ENCODE data around the gene UBE2J2.

Gene UBE2J2

DNA sequence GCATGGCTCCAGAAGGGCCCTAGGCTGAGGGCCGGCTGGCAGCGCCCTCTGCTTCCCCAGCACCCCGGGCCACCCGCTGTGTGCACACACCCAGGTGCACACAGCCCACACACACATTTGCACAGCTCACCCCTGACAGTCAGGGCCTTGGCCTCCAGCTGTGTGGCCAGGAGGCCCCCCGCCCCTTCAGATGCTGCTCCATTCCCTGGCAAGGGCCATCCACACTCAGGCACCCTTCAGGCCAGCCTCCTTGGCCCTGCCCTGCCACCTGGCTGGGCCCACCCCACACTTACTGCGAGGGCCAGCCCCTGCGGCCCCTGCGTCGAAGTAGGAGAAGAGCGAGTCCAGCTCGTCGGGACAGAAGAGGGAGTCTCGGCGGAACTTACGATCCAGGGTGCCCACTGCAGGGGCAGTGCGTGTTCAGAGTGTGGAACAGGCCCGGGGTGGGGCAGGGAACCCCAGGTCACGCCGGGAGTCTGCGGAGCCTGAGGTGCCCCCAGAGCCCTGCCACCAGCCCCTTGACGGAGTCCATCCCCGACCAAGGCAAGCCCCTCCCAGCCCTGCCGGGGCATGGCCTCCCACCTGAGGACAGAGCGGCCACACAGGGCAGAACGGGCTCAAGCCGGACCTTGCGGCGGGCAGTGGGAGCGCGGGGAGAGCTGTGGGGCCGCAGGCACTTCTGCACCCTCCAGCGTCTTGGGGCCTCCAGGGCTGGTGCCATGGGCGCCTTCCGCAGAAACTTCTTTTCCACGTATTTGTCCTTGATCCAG lies 21.7 kb upstream of the UBE2J2 start:
- no peak for DNase-seq (ENCODE audit: low read depth)

DNA sequence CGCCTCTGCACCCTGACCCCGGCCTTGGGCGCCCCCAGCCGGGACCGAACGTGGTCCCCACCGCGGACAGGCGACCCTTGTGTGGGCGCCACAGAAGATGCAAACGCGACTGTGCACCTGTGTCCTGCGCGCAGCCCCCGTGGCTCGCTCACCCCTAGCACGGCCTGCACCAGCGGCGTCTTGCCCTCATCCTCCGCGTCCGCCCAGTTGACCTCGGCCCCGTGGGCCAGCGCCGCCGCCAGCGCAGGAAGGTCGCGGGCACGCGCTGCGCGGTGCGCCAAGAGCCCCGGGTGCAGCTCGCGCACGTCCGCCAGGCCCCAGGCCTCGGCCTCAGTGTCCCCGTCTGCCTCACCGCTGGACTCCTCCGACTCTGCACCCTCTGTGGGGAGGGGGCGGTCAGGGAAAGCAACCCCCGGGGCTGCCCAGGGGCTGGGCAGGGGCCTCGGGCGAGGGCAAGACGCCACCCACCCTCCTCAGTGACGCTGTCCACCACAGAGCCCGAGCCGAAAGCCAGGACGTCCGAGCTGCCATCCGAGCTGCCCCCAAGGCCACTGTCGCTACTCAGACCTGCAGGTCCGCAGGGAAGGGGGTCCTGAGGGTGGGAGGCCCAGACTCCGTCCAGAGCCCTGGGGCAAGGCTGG lies 20.7 kb upstream of the UBE2J2 start:
- no peak for DNase-seq (ENCODE audit: low read depth)

DNA sequence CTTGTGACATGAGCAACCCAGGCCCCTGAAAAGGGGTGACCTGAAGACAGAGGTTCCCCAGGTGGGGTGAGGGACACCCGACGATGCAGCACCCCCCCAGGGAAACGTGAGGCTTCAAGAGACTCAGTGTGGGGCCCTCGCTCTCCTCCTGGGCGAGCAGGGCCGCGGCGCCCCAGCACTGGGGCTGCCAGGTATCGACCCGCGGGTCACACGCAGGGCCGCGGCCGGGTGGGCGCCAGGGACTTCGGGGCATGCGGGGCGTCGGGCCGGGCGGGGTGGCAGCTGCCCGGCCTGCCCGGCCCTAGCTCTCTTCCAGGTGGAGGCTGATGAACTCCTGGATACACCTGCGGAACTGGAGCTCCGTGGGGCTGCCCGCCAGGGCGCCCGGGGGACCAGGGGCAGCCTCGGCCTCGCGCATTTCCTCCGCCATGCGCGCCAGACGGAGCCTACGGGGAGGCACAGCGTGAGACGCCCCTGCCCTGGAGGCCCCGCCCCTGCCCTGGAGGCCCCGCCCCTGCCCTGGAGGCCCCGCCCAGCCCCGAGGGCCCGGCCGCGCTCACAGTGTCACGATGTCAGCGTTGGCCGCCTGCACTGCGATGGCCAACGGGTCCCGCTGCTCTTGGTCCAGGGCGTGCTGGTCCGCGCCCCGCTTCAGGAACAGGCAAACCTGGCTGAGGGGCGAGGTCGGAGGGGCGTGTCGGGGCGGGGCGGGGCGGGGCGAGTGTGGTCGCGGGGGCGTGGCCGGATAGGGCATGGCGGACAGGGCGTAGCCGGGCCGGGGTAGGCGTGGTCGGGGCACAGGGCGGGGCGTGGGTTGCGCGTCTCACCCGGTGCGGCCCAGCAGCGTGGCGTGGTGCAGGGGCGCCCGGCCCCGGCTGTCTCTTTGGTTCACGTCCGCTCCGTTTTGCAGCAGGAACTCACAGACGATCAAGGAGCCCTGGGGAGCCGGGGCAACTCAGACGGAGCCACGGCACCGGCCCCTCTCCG lies 19.9 kb upstream of the UBE2J2 start:
- no peak for DNase-seq (ENCODE audit: low read depth)

DNA sequence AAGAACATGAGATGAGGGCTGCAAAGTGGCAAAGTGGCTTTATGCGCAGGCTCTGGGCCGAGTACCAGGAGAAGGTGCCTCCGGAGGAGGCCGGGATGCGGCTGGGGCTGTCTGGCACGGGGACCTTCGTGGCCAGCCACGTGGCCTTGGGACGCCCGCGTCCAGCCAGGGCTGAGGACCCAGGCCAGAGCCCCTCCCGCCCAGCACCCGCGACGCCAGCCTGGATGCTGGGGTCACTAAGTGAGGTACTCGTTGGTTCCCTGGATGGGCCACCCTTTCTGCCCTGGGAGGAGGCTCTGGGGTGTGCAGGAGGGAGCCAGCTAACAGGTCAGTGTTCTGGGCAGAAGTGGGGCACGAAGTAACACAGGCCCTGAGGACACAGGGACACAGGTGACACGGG lies 19.2 kb upstream of the UBE2J2 start:
- no peak for DNase-seq (ENCODE audit: low read depth)

DNA sequence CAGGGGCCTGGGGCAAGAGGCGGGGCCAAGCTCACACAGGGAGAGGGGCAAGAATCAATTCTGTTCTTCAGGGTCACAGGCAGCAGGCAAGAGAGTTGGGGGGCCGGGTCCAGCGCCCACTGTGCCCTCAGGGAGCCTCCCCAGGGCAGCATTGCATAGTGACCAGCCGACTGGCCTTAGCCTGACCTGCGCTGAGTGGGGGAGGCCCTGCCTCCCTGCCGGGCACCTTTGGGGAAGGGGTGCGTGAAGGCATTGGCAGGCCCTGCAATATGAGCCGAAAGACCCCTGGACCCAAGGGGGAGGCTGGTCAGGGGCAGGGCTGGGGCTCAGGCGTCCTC lies 18.8 kb upstream of the UBE2J2 start:
- no peak for DNase-seq (ENCODE audit: low read depth)

DNA sequence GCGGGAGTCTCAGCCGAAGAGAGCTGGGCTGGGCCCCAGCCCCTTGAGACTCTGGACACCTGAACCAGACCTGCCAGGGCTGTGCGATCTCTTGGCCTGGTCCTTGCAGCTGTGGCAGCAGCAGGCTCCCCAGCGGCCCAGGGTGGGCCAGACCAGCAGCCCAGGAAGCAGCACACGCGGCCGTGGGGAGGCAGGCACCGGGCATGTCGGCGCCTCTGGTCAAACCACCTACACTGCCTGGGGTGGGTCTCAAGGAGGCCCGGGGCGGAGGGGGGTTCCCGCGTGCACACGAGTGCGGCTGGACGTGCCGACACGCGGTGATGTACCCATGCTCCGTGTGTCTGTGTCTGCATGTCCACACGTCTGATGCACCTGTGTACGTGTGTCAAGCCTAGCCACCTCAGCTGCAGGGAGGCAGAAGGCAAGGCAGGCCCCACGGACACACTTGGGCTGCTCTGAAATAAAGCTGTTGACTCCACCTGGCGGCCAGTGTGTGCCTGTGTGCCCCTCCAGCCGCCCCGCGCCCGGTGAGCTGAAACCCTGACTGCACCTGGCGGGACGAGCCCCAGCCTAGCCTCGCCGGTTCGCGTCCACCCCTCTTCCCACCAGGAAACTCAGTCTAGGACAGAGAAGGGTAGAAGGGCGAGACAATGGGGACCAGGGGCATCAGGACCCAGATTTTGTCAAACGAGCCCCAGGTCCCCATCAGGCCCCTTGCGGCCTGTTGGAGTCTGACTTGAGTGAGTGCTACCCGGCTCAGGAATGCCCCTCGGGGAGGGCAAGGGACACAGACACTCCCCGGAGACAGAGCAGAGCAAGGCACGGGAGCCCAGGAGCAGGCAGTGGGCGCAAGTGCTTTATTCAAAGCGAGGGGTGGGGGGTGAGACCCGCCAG lies 18.1 kb upstream of the UBE2J2 start:
- peak; percentile 35 for DNase-seq (ENCODE audit: low read depth)

DNA sequence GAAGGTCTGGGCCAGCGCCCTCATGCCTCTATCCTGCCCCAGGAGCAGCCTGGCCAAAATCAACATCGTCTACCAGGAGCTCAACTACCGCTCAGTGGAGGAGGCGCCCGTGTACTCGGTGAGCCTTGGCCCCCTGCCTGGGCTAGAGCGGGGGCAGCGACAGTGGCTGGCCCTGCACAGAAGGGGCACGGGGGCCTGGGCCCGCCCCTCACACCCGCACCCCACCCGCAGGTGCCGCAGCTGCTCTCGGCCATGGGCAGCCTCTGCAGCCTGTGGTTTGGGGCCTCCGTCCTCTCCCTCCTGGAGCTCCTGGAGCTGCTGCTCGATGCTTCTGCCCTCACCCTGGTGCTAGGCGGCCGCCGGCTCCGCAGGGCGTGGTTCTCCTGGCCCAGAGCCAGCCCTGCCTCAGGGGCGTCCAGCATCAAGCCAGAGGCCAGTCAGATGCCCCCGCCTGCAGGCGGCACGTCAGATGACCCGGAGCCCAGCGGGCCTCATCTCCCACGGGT lies 17.4 kb upstream of the UBE2J2 start:
- DNase-seq (ENCODE audit: low read depth): no peak

DNA sequence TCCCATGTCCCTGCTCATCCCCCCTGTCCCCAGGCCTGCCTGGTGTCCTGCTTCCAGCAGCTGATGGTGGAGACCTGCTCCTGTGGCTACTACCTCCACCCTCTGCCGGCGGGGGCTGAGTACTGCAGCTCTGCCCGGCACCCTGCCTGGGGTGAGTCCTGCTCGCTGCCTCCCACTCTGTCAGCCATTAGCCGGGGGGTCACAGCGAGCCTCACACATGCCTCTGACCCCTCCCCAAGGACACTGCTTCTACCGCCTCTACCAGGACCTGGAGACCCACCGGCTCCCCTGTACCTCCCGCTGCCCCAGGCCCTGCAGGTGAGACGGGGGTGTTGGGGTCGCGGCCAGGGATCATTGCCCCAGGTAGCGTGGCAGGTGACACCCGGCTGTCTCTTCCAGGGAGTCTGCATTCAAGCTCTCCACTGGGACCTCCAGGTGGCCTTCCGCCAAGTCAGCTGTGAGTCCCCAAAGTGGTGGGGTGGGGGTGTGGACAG lies 16.6 kb upstream of the UBE2J2 start:
- DNase-seq (ENCODE audit: low read depth): peak; percentile 35

DNA sequence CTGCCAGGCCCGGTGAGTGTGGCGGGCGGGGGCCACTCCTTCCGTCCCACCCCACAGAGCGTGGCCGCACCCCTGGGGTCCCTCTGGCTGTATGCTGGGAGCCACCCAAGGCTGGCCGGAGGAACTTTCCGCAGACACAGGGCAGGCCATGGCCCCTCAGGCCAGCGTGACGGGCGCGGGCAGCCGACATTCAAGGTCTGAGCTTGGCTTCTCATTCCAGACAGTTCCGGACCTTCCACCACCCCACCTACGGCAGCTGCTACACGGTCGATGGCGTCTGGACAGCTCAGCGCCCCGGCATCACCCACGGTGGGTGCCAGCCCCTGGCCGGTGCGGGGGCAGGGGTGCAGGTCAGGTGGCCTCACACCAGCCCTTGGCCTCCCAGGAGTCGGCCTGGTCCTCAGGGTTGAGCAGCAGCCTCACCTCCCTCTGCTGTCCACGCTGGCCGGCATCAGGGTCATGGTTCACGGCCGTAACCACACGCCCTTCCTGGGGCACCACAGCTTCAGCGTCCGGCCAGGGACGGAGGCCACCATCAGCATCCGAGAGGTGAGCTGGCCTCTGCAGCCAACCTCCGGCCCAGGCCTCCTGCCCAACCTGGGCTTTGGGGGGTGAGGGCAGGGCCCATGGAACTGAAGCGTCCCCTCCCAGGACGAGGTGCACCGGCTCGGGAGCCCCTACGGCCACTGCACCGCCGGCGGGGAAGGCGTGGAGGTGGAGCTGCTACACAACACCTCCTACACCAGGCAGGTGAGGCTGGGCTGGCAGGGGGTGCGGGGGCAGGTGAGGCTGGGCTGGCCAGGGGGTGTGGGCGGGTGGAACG lies 13.8 kb upstream of the UBE2J2 start:
- no peak for DNase-seq (ENCODE audit: low read depth)

DNA sequence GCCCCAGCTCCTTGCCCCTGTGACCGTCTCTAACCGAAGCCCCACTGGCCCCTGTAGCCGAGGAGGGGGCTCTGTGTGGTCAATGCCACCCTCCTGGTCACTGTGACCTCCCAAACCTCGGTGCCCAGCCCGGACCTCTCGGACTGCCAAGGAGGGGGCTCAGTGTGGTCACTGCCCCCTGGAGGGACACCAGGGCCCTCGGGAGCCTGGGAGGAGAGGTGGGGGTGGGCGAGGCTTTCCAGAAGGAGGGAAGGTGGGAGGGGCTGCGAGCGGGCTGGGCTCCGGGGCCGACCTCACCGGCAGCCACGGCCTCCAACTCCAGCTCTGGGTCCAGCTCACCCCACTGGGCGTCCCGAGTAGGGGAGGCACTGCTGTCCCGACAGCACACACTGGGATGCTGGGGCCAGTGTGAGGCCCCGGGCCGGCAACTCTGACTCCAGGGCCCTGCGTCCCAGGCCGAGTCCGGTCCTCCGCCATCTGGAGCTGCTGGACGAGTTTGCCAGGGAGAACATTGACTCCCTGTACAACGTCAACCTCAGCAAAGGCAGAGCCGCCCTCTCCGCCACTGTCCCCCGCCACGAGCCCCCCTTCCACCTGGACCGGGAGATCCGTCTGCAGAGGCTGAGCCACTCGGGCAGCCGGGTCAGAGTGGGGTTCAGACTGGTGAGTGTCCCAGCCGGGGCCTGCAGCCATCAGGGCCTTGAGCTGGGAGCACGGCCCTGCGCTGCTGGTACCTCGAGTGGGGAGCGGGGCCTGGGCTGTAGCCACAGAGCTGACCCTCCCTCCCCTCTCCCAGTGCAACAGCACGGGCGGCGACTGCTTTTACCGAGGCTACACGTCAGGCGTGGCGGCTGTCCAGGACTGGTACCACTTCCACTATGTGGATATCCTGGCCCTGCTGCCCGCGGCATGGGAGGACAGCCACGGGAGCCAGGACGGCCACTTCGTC lies 12.9 kb upstream of the UBE2J2 start:
- DNase-seq (ENCODE audit: low read depth): no peak

DNA sequence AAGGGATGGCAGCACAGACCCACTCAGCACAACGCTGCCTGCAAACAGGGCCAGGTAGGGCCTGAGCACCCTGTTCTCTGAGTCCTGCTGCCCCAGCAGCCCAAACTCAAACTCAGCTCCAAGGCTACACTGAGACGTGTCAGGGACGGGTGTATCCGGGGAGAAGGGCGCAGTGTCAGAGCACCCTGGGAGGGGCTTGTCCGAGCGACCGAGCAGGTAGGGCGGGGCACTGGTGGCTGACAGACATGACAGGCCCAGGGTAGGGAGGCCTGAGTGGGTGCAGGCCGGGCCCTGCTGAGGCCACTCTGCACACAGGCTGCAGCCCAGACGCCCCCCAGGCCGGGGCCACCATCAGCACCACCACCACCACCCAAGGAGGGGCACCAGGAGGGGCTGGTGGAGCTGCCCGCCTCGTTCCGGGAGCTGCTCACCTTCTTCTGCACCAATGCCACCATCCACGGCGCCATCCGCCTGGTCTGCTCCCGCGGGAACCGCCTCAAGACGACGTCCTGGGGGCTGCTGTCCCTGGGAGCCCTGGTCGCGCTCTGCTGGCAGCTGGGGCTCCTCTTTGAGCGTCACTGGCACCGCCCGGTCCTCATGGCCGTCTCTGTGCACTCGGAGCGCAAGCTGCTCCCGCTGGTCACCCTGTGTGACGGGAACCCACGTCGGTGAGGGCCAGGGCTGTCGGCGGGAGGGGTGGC lies 12.1 kb upstream of the UBE2J2 start:
- no peak for DNase-seq (ENCODE audit: low read depth)

DNA sequence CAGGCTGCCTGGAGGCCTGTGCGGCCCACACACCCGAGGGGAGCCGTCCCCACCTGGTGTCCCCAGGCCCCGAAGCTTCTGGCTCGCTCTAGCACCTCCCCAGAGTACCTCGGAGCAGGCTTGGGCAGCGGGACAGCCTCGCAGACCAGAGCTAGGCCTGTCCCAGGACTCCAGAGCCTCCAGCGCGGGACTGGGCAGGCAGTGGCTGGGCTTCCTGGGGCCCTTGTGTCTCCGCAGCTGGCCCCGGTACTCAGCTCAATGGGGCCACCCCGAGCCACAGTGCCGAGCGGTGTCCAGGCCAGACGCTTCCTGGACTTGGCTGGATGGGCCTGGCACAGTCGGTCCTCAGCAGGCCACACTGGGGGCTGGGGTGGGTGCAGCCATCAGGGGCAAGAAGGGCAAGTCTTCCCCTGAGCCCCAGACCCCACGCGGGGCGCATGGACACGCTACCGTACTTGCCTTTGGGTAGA lies 11.5 kb upstream of the UBE2J2 start:
- no peak for DNase-seq (ENCODE audit: low read depth)

DNA sequence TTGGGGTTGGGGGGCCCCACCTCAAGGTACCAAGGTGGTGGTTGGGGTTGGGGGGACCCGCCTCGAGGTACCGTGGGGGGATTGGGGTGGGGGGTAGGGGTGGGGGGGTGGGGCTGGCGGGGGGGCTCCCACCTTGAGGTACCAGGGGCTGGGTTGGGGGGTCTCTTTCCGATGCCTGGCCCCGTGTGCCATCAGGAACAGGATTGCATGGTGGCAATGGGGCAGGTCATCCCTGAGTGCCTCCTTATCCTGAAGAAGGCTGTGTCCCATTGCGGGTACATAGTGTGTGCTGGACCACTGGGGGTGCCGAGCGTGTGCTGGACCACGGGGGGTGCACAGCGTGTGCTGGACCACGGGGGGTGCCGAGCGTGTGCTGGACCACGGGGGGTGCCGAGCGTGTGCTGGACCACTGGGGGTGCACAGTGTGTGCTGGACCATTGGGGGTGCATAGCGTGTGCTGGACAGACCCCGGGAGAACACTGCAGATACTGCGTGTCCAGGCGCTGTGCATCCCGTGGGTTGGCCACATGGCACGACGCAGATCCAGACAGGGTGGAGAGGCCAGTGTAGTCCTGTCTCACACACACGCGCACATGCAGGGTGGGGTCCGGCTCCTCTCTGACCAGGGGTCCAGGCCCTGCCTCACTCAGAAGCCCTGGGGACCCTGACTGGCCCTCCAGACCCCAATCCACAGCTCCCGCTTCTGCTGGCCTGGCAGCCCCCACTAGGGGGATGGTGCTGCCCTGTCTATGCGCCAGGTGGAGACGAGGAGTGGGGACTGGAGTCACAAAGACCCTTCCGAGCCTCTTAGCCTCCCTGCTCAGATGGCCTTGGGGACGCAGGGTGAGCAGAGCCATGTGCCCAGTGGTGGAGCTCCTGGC lies 10.8 kb upstream of the UBE2J2 start:
- DNase-seq (ENCODE audit: low read depth): no peak

DNA sequence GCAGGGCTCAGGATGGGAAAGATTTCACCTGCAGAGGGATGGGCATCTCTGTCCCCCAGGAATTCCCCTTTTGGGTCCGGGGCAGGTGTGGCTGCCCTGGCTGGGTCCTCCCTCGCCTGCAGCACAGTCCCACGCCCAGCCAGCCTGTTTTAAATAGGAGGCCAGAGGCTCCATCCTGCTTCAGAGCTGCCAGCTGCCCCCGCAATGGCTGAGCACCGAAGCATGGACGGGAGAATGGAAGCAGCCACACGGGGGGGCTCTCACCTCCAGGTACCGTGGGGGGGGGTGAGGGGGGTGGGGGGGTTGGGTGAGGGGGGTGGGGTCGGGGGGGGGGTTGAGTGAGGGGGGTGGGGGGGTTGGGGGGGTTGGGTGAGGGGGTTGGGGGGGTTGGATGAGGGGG lies 10.2 kb upstream of the UBE2J2 start:
- DNase-seq (ENCODE audit: low read depth): no peak

DNA sequence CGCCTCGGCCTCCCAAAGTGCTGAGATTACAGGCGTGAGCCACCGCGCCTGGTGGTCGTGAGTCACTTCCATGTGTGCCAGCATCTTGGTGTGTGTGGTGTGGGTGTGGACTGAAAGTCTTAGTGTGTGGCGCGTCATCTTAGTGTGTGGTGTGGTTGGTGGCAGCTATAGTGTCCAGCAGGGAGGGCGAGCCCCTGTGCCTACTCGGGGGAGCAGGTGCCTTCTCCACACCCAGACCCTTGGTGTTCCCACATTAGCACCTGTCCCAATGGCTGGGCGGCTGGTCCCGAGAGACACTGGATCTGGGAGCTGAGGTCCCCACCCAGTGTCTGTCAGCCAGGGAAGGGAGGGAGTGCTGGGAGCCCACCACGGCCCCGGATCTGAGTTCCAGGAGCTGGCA lies 9.3 kb upstream of the UBE2J2 start:
- DNase-seq (ENCODE audit: low read depth): no peak

DNA sequence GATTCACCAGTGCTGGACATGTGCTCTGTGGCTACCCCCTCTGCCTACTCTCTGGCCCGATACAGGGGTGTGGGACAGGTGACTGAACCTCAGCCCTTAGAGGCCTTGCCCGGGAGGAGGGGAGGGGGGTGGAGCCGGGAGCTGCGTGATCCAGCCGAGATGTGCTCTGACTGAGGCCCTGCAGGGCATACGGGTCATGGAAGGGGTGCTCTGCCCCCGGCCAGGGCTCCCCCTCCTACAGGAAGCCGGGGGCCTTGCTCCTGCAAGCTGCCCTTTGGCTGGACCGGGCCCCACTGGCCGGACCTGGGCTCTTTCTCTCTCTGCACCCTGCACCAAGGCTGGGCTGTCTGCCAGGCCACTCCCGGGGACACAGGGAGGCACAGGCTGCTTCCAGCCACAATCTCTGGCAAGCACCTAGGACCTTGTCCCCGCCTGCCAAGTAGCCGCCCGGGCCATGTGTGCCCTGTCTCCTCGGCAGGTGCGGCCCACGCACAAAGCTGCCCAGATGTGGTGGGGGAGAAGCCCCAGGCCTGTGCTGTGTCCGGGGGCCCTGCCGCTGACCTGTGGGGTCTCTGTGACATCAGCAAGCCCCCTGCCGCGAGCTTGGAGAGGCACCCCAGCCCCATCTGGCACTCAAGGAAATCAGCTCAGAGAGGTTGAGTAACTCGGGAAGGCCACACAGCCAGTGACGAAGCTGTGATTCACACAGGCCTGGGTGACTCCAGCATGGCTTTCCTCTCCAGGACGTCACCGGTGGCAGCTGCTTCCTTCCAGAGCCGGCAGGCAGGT lies 8.1 kb upstream of the UBE2J2 start:
- DNase-seq (ENCODE audit: low read depth): no peak
